HG03095 (cell line): Measurements from ENCODE around the gene HOXB3.

ENCODE experiments used
- ATAC-seq: cut with Tn5 transposase; IDR thresholded peaks from one replicate; pipeline ENCODE4 v1.9.1; 2021; ENCODE audit warnings: moderate library complexity; ENCODE audit not compliant: unreplicated experiment

The HOXB3 gene

GRCh38 chr17:48613862-48614694 lies 24.0 kb upstream of the HOXB3 start:
- no peak for ATAC-seq

- no peak for ATAC-seq
These were observed 23.0 kb upstream of the HOXB3 start for GRCh38 chr17:48612854-48613691.

GRCh38 chr17:48612456-48612853 lies 22.4 kb upstream of the HOXB3 start:
- ATAC-seq = no peak

- ATAC-seq = no peak
These were observed 21.8 kb upstream of the HOXB3 start for GRCh38 chr17:48611681-48612455.

- ATAC-seq = no peak
These were observed 21.2 kb upstream of the HOXB3 start for GRCh38 chr17:48611213-48611612.

GRCh38 chr17:48610282-48611211 lies 20.5 kb upstream of the HOXB3 start, which contains the start of gene HOXB7:
Gene HOXB7, minus strand, starts transcription at chr17:48611017. Its CDS starts 99 bp downstream, at chr17:48610918.
- ATAC-seq = no peak

- ATAC-seq = no peak
These were observed 19.8 kb upstream of the HOXB3 start for GRCh38 chr17:48609759-48610281.

- no peak for ATAC-seq
These were observed 19.0 kb upstream of the HOXB3 start for GRCh38 chr17:48609033-48609432.

- no peak for ATAC-seq
These were observed 18.4 kb upstream of the HOXB3 start for GRCh38 chr17:48608494-48608834.

- no peak for ATAC-seq
These were observed 17.0 kb upstream of the HOXB3 start for GRCh38 chr17:48606892-48607614.

GRCh38 chr17:48605991-48606891 lies 16.2 kb upstream of the HOXB3 start:
- no peak for ATAC-seq

- no peak for ATAC-seq
These were observed 15.4 kb upstream of the HOXB3 start for GRCh38 chr17:48605409-48605919.

- ATAC-seq = no peak
These were observed 14.8 kb upstream of the HOXB3 start, which contains the start of gene HOXB6 for GRCh38 chr17:48604770-48605329. Gene HOXB6, minus strand, starts transcription at chr17:48604986. Its CDS starts 6,836 bp downstream, at chr17:48598150.

- ATAC-seq = no peak
These were observed 14.1 kb upstream of the HOXB3 start for GRCh38 chr17:48603959-48604769.

- no peak for ATAC-seq
These were observed 11.7 kb upstream of the HOXB3 start for GRCh38 chr17:48601539-48602425.

GRCh38 chr17:48601207-48601538 lies 11.1 kb upstream of the HOXB3 start:
- no peak for ATAC-seq
